GF-D8 (cell line): ENCODE measurements around the gene APAF1.
"Not testable (repeated sequence)": the region's sequence is repeated elsewhere in the genome, so short reads cannot be mapped to it uniquely, and the experiment has no call there.

Source experiments
- DNase-seq: peaks from one replicate; lab custom pipeline; 2025; lab: John Stamatoyannopoulos, UW

The APAF1 gene

GRCh38 chr12:98644712-98645571 lies at the start of gene APAF1, which contains the start of gene IKBIP:
TSS of gene APAF1 (plus strand) at chr12:98645290. CDS start at chr12:98648360, 3,070 bp downstream.
TSS of gene IKBIP (minus strand) at chr12:98644788. CDS start at chr12:98644701, 87 bp downstream.
- peak; percentile 92 for DNase-seq

GRCh38 chr12:98597313-98597712 lies 47.8 kb upstream of the APAF1 start:
- DNase-seq: not testable (repeated sequence)

- no peak for DNase-seq
These were observed 43.2 kb upstream of the APAF1 start for GRCh38 chr12:98601924-98602323.

- peak; percentile 6 for DNase-seq
These were observed 38.6 kb upstream of the APAF1 start for GRCh38 chr12:98606359-98606988.

GRCh38 chr12:98610596-98610995 lies 34.5 kb upstream of the APAF1 start:
- no peak for DNase-seq

- peak; percentile 43 for DNase-seq
These were observed 32.3 kb upstream of the APAF1 start for GRCh38 chr12:98612696-98613334.

- DNase-seq: peak; percentile 93
These were observed 26.1 kb upstream of the APAF1 start for GRCh38 chr12:98618952-98619351.

- no peak for DNase-seq
These were observed 9.3 kb upstream of the APAF1 start for GRCh38 chr12:98635657-98636323.

GRCh38 chr12:98637068-98637467 lies 8.0 kb upstream of the APAF1 start:
- DNase-seq: no peak

GRCh38 chr12:98638009-98638408 lies 7.1 kb upstream of the APAF1 start:
- no peak for DNase-seq

GRCh38 chr12:98639491-98639890 lies 5.6 kb upstream of the APAF1 start:
- no peak for DNase-seq

- not testable (repeated sequence) for DNase-seq
These were observed 2.3 kb upstream of the APAF1 start for GRCh38 chr12:98642801-98643200.

GRCh38 chr12:98644433-98644711 lies 718 bp upstream of the APAF1 start:
- no peak for DNase-seq

GRCh38 chr12:98645572-98646067 lies 530 bp downstream of the APAF1 start:
- peak; percentile 19 for DNase-seq

- DNase-seq: no peak
These were observed 1.4 kb downstream of the APAF1 start for GRCh38 chr12:98646294-98647090.

- DNase-seq: no peak
These were observed 6.2 kb downstream of the APAF1 start for GRCh38 chr12:98651328-98651727.

GRCh38 chr12:98653866-98654493 lies 8.9 kb downstream of the APAF1 start:
- DNase-seq: peak; percentile 39

GRCh38 chr12:98656289-98657101 lies 11.4 kb downstream of the APAF1 start:
- DNase-seq: peak; percentile 33

GRCh38 chr12:98660521-98660920 lies 15.4 kb downstream of the APAF1 start:
- DNase-seq: no peak

- DNase-seq: no peak
These were observed 24.7 kb downstream of the APAF1 start for GRCh38 chr12:98669751-98670150.
